ENCODE measurements around the gene RGL1.

RGL1 gene

DNA sequence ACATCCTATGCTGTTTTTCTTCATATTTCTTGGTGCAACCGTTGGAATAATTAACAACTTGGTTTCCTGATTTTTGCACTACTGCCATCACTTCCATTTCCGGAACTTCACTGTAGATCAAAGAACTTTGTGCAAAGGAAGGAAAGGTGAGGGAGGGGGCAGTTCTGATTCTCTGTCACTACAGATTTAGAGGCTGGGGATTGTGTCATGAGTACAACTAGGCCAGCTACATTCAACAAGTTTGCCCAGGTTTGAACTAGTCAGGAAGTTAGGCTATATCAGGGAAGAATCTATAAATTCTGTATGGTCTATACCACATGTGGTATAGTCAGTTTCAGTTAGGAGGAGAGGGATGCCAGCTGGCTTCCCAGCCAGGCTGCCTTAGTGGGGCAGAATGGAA lies 84.2 kb downstream of the RGL1 start:
- no peak for DNase-seq (ENCODE audit: low spot score)

DNA sequence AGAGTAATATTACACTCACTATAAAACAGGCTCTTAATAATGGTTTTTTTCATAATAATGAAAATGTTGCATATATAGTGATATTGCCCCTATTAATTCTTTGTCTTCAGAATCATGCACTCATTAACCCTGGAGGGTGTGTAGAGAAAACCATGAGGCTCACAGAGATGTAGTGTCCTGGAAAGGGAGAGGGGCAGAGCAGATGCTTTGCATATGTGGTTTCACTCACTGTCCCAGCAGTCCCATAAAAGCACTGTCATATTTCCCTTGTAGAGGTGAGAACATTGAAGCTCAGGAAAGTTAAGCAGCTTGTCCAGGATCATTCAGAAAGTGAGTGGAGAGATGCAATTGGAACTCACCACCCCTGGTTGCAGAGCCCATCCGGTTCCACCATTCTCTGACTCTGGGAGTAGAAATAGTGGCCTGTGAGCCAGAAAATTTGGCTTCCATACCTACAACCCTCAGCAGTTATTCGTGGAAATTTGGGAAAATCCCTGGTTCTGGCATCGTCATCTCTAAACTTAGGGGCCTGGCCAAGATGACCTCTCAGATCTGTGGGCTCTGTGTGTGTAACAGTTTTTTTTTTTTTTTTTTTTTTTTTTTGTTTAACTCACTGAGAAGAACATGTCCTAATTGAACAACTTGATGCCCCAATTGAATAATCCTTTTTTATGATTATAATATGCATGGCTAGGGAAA lies 86.4 kb downstream of the RGL1 start:
- DNase-seq (ENCODE audit: low spot score), result no peak

DNA sequence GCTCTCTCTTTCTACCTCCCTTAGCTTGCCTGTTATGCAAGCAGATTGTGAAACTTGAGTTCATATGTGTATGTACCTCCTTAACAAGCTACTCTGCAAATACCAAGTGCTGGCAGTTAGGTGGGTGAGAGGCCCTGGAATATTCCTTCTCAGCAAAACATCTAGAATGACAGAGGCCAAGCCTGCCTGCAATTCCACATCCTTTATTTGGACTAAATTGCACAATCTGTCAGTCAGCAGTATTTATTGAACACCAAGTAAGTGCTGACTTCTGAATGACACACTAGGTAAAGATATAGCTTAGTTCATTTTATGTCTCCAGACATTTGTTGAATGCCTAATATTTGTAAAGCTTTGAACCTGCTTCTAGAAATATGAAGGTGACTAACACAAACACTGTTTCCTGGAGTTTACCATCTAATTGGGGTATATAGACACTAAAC lies 87.5 kb downstream of the RGL1 start:
- DNase-seq (ENCODE audit: low spot score), result no peak

DNA sequence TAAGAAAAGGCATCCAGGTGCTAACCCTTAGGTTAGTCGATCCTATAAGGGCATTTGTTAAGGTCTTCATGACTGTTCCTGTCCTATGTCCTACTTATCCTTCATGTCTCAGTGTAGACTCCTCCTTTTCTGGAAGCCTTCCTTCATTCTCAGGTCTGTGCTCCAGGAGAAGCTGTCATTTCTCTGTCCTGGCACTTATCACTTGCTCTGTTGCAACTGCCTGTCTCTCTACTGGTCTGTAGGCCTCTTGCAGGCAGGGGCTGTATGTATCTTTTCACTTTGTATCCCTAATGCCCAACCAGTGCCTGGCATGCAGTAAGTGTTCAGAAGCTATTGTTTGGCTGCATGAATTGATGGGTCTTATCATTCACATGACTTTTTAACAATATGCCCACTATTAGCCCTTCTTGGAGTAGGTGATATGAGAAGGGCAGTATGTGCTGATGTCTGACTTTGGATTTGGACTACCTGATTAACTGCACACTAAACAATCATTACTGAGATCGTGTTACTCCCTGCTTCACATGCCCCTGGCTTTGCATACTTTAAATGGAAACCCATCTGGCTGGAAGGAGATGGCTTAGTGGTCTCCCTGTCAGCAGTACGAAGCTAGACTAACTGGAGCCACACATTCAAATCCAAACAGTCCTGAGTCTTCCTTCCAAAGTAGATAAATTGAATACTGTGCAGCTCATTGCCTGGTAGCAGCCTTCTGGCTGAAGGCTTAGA lies 88.8 kb downstream of the RGL1 start:
- DNase-seq (ENCODE audit: low spot score), result no peak

DNA sequence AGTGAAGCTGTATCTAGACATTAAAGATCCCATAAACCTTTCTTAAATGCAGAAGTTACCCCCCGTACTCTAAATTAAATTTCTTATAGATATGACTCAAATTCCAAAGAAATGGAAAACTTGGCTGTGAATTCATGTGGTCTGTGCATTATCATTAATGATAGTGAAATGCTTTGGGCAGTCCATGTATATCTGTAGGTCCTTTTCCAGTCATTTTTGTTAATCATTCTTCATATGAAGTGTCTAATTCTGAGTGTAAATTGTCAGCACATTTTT lies 89.3 kb downstream of the RGL1 start:
- no peak for DNase-seq (ENCODE audit: low spot score)

DNA sequence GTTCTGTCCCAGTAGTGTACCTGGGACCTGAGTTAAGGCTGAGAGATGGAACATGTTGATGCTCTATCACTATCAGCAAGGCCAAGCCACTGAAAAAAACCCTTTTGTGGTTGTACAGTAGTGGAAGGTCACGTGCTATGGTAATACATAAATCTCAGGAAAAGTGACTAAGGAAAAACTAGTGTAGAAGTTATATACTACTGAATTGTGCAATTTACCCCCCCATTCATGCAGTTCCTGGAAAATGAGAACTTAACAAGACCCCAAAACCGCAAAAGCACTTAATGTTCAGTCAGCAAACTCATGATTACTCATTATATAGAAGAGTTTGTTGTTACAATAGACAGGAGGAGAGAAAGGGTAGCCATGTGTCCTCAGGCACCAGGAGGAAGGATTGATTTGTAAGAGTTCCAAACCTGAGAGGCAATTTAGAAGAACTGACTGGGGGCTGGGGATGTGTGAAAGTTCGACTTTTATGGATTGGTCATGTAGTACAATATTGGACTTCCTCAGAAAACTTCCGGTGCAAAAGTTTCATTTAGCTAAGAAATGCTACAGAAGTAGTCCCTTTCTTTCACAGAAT lies 91.6 kb downstream of the RGL1 start:
- no peak for DNase-seq (ENCODE audit: low spot score)

DNA sequence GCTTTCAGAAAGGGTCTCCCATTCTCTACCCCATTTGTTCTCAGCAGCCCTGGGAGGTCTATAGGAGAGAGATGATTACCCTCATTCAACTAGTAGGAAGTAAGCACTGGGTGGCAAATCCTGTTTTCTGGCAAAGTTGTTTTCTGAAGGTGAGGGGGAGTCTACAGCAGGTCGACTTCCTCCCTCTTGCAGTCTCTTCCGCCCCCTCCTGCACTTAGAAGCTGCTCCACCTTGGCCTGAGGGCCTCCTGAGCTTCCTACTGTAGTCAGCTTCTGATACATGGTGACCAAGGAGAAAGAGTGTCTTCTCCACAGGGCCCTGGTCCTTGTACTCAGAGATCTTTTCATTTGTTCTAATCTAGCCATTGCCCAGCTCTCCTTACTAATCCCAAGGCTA lies 93.1 kb downstream of the RGL1 start:
- DNase-seq (ENCODE audit: low spot score), result no peak

DNA sequence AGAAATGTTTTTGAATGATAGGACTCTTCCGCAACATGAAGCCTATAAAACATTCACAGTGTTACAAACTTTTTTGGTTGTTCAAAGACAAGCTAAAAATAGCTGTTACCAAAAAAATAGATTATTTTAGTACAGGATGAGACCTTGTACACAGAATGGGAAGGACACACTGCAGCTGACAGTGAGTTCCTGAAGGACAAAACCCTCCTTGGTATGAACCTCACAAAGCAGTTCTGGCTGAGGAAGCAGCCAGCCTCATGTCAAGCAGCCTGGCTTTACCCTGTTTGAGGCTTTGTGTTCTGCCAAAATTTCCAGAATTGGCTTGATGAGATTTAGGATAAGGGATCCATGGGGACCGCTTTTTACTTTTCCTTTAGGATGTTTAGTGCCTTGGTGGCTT lies 93.7 kb downstream of the RGL1 start:
- DNase-seq (ENCODE audit: low spot score), result no peak

DNA sequence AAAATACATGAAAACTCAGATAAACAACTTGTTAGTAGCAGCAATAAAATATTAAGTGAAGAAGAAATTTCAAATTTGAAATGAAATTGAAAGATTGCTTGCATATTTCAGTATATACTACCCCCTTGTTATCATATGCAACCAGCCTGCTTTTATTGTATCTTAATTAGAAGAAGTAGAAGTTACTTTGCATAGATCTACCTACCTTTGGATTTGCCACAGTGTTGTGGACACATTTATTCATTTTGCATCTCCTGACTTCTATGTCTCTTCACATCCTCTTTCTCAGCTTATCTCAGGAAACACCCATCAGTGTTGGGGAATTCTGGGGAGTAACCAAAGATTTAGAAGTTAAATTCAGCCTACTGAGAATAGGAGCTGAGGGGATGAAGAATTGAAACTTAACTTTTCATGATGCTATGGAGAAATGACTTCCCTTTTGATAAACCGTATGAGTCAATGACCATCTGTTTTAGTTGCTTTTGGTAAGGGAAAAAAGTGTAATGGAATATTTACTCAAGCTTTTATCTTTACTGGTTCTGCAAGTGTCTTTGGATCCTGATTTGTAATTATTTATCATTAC lies 96.9 kb downstream of the RGL1 start:
- no peak for DNase-seq (ENCODE audit: low spot score)

DNA sequence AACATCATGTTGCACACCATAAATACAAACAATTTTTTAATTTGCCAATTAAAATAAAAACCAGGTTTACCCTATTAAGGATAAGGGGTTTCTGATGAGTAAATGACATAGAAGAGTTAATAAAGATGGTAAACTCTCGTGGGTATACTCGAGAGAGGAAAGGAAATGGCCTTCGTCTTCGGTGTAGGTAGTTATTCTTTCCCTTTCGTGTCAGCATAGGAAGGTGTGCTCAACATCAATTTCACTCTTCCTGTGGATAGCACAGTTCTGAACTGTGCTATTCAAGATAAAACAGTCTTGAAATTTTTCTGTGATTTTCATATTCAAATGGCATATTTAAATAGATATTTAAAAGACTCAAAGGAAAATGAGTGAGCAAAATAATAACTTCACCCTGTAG lies 98.2 kb downstream of the RGL1 start:
- no peak for DNase-seq (ENCODE audit: low spot score)

DNA sequence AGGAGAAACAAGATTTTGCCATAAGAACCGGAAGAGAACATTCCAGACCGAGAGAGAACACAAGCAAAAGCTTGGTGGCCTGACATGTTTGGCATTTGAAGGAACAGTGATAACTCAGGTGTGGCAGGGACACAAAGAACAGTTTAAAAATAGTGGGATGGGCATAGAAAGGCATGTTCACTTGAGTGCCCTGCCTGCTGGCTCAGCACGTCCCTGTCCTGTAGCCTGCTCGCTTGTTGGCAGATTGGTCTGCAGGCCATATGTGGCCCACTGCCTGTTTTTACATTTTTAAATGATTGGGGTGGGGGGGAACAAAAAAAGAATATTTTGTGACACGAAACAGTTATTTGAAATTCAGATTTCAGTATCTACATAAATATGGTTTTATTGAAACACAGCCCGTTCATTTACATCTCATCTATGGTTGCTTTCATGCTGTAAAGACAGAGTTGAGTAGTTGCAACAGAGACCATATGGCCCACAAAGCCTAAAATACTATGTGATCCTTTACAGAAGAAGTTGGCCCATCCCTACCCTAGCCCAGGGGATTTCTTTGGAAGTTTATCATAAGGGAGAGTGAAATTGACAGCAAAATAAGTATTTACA lies 100.7 kb downstream of the RGL1 start:
- DNase-seq (ENCODE audit: low spot score), result no peak

DNA sequence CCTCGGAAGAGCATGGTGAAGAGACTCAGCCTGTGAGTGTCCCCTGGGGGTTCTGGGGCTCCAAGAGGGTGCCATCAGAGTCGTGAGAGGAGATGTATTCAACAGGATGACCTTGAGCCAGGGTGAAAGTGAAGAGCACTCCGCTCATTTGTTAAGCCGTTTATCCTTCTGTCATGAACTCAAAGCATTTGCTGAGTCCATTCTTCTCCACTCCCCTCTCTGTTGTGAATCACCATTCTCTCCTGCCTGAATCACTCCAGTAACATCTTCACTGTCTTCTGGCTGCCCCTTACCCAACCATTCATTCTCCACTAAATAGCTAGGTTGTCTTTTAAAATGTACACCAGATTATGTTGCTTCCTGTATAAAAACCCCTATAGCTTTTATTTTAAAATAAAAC lies 102.2 kb downstream of the RGL1 start:
- DNase-seq (ENCODE audit: low spot score), result no peak

DNA sequence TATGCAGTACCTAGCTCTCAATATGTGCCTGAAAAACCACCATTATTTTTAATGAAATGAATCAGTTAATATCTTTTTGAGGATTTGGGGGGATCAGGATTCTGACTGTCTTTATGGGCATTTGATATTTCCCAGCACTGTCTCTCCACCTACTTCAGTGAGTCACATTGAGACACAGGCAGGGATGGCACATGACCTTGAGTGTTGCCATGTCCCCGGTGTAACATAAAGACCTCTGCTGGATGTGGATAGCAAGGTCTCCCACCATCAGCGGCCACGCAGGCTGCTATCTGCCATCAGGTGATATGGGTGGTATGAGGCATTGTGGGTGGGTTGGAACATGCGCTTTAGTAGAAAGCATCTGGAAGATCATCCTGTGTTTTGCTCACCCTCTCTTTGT lies 103.2 kb downstream of the RGL1 start:
- DNase-seq (ENCODE audit: low spot score), result no peak

DNA sequence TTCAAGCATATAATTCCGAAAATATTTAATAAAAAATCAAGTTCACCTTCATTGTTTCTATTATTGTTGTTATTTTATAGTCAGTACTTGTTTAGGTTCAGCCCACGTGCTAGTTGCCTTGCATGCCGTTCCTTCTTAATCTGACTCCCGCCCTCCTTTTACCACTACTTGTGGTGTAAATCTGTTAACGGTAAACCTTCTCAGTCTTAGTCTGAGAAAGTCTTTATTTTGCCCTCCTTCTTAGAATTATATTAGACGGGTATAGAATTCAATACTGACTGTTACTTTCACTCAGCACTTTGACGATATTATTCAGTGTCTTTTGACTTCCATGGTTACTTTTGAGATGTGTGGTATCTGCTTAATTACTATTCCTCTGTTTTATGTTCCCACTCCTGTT lies 104.8 kb downstream of the RGL1 start:
- no peak for DNase-seq (ENCODE audit: low spot score)

DNA sequence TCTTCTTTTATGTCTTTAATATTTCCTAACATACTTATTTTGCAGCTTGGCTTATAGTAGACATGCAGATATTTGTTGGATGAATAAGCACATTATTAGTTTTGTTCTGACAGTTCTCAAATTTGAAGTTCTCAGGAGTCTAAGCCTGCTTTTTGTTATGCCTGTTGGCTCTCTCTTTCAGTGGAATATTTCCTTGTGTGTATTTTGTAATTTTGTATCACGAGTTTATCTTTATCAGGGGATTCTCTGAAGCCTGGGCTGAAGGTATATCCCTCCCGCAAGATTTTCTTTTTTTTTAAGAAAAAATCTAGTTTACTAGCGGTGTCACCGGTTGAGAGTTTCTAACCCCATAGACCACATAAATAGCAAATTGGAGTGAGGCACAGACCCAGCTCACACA lies 105.9 kb downstream of the RGL1 start:
- DNase-seq (ENCODE audit: low spot score), result no peak

DNA sequence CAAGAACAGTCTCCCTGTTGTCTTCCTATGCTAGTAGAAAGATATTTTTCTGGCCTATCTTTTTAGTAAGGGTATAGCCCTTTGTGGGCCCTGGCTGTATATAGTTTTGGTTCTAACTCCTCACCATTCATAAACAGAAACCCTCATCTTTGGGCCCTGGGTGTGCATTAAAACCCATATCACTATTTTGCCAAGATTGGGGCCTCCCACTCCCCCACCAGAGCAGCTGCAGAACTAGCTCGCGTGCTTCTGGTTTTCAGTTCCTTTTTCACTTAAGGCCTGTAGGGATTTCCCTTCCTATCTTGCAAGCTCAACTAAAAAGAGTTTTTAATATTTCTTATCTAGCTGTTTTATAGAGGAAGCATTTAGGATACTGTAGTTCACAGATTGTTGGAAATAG lies 106.4 kb downstream of the RGL1 start:
- no peak for DNase-seq (ENCODE audit: low spot score)

DNA sequence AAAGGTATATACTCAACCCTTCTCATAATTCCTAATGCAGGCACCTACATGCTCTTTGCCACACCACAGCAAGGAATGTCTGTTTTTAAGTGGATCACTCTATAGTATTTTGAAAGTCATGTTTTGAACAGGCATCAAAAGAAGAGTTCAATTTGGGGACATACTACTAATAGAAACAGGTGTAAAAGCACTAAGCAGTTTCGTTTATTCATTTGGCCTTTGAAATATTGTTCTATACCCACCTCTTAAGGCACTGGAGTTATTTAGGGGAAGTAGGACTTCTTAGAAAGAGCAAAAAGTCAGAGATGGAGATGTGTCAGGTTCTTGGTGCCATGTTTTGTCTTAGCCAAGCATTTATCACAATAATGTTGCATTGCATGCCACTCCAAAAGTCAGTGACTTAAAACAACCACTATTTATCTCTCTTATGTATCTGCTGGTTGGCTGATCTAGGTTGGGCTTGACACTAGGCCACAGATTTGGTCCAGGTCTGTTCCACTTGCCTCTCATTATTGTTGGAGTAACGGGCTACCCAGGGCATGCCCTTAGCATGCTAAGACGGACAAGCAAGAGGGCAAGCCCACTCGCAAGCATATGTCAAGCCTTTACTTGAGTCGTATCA lies 107.5 kb downstream of the RGL1 start:
- DNase-seq (ENCODE audit: low spot score), result no peak

DNA sequence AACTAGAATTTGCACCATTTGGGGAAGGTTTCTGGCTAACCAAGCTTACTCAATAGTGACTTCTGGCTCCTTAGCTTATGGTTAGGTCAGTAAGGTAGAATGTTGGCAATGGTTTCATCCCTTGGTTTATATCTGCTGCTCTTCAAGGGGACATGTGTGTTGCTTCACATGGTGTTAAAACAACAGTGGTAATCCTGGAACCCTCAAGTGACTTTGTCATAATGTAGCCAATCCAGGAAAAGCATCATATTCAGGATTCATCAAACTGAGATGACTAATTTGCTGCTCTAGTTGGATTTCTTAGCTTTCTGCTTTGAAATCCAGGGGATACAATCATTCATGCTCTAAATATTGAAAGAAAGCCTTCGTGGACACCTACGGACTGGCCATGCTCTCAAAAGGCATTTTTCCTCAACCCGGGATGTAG lies 108.7 kb downstream of the RGL1 start:
- DNase-seq (ENCODE audit: low spot score), result no peak

DNA sequence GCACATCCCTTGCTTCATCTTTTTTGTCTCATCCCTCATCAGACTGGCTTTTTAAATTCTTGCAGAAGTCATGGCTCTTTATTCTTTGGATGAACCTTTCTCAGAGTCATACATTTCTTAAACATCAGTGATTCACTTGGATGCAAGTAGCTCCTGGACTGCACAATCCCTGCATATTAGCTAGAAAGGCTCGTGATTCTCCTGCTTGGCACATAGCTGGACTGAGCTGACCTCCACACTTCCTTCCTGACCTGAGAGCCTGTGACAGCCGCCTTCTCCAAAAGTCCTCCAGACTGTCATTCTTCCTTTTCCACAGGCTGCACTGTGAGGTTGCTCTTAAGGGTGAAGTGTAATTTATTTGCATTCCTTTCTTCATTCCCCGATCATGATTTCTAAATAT lies 109.4 kb downstream of the RGL1 start:
- DNase-seq (ENCODE audit: low spot score), result no peak

DNA sequence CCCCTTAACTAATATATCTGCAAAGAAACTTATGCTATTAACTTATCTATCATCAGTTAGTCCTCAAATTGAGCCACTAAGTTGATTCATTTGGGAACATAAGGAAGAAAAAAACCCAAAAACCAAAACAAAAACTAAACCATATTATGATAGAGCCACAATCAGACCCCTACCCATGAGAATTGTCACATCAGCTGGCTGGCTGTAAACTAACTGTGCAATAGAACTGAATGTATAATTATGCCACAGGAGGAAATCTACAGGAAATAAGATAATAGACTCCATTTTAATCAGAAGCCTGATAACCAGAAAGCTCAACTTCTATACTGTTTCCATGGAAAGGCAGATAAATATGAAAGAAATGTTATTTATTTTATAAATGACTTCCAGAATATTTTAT lies 110.0 kb downstream of the RGL1 start:
- no peak for DNase-seq (ENCODE audit: low spot score)

DNA sequence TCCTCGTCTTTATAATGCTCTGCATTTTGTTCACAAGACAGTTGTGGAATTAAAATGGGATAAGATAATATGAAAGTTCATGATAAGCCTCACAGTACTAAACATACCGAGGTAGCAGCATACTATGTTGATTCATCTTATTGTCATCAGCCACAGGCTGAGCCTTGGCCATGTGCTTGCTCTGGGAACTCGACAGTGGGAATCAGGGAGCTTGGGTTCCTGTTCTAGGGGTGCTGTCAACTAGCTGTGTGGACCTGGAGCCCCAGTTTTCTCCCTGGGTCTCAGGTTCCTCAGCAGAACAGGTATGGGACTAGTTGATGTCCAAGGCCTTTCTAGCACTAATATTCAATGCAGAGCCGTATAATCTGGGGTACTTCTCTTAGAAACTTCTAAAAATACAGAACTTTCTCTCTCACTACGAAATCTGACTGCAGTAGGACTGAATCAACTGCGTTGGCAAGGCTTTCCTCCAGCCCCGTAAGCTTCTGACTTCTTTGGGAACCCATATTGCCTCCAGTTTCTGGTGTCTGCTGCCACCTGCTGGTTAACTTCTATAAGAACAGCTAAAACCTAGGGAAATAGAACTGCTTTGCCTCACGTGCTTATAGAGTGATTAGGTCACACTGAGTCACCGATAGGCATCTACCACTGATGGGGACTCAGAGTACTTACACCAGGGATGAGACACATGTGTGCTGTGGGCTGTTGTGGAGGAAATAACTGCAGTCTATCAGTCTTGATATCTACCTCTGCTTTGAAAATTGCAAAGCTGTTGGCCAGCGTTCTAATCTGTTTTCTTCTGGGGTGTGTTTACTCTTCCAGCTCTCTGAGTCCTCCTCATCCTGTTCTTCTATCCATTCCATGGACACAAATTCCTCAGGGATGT lies 110.9 kb downstream of the RGL1 start:
- DNase-seq (ENCODE audit: low spot score), result peak; percentile 76

DNA sequence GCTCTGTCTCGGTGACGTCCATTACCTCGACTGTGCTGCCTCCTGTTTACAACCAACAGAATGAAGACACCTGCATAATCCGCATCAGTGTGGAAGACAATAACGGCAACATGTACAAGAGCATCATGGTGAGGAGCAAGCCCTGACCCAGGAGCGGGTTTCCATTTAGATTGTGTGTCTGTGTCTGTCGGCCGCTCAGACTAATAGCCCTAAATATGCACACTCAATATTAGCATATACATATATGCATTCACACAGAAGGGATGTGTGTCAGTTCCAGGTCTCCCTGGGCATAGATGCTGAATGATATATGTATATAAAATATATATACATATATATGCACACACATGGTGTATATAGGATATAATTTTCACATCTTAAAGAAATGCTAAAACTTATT lies 111.7 kb downstream of the RGL1 start:
- DNase-seq (ENCODE audit: low spot score), result no peak
